Stimulated activated CD4-positive, alpha-beta T cell treated with anti-CD3 and anti-CD28 coated beads, Interleukin-1b, Interleukin-23, amount 100 ng/mL, for 24 hours (primary cell): ENCODE results near the gene SP6.

ENCODE experiments used
- DNase-seq, 4 experiments: peaks; one replicate each; pipeline ENCODE4 v3.0.0-alpha.2; 2020; ENCODE audit warnings: low read depth in 4 of 4, low spot score in 1 of 4

Gene SP6

DNA sequence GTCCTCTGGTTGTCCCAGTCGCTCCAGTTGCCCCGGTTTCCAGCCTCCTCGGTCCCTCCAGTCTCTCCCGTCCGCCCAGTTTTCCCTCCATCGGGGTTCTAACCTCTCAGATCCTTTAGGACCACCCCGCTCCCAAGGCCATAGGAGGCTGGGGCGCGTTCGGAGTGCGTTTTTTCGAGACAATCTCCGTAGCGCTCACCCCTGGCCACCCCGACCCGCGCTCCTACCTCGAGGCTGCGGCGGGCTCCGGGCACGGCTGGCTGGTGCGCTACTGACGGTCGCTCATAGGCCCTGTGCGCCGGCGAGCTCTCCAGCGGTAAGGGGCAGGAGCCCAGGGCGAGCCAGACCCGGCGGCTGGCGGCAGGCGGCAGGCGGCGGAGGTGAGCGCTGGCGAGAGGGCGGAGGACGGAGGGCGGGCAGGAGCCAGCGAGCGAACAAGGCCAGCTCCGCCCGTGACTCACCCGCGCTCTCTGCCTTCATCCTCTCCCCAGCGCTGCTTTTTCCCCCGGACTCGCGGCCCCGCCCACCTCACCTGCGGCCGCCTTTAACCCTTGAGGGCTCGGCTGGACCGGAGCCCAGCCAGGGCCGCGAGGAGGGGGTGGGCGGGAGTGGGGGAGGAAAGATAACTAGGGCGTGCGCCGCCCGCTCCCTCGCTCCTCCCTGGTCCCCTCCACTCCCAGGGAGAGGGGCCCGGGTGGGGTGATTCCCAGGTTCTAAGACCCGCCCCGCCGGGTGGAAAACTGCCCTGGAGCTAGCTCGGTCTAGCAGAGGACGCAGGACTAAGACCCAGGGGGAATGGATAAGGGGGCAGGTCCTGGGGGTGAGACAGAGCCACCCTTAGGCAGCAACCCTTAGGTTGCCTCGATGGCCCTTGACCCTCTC lies at the start of gene SP6:
SP6 (minus strand) TSS at position 472 of the 882 bp plus-strand sequence. CDS start 2,734 bp downstream, outside the sequence.
- DNase-seq = peak in 3 of 4 experiments; percentile 38 to 78 (median 59)

GRCh38 chr17:47899643-47900042 lies 48.7 kb upstream of the SP6 start:
- DNase-seq = no peak

GRCh38 chr17:47898241-47898640 lies 47.3 kb upstream of the SP6 start:
- no peak for DNase-seq

DNA sequence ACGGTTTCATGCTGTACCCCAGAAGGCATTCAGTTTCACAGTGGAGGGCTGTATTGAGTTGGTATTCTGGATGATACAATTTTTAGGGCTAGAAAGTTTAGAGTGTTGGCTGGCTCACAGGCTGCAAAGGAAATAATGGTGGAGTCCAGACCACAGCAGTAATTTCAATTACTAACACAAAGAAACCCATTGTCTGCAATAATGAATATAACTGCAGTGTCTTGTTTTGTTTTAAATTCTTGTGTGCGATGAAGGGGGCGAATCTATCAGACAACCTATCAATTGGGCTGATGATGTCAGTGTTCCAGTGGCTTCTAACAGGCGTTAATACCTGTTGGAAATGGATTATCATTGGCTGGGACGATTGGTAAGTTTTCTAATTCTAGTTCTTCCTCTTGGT lies 46.6 kb upstream of the SP6 start:
- DNase-seq = no peak

DNA sequence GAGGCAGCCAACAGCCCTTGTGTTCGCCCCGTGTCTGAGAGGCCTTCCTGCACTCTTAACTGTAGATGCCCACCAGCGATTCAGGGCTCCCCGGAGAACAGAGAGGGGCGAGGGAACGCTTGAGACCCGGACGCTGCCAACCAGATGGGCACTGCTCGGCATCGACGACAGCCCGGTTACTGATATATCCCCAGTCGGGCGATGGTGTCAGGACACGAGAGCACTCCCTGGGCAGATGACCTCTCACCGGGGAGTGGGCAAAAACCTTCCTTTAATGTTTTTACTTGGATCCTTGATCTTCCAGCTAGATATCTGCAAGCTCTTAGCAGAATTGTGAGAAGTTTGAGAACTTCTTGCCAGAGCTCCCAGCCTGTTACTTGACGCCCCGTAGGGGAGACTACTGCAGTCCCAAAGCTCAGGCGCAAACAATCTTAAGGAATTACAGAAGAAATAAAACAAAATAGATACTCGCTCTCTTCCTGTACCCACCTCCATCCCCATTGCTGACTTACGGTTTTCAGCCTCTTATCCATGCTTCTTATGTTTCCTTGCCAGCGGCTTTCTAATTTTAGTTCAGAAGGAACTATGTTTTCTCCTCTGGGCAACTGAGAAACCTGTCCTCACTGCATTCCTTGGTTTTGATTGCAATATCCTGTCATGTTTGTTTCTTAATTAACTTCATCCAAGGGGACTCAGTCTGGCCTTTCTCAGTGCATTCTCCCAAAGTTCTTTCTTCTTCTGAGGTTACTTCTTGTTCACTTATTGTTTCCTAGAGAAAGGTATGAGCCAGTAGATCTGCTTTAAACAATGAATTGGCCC lies 45.9 kb upstream of the SP6 start:
- no peak for DNase-seq

DNA sequence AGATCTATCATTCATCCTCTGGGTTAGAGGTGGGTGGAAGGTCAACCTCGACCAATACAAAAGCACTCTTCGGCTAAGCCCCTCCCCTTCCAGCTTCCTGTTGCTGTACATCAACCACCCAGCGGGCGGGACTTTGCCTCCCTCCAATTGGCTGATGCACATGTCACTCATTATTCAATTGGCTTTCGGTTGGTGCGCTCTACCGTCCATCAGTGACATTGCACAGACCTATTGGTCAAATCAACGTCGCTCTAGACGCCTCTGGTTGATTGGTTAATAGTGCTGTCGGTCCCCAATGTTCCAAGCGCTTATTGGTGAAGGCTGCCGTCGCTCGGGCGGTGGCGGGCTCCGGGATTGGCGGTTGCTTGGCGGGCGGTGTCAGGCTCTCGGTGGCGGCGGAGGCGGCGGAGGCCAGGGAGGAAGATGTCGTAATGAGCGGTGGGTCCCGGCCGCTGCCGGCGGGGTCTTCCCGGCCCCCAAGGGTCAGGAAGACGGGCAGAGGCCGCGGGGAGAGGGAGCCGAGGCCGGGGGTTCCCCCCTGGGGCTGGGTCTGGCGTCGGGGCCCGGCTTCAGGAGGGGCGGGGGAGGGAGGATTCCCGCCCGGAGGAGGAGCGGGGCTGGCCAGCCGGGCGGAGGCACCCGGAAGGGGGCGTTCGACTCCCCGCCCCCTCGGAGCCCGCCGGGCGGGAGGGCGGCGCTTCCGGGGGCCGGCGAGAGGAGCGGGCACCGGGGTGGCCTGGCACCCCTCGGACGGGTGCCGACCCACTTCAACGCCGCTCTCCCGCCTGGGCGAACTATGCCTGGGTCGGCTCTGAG lies 45.1 kb upstream of the SP6 start, which contains the start of gene SP2:
SP2 (plus strand) TSS at position 381 of the 816 bp plus-strand sequence; CDS start at position 432, 51 bp downstream.
- peak; percentile 95 to 99 (median 98) for DNase-seq

DNA sequence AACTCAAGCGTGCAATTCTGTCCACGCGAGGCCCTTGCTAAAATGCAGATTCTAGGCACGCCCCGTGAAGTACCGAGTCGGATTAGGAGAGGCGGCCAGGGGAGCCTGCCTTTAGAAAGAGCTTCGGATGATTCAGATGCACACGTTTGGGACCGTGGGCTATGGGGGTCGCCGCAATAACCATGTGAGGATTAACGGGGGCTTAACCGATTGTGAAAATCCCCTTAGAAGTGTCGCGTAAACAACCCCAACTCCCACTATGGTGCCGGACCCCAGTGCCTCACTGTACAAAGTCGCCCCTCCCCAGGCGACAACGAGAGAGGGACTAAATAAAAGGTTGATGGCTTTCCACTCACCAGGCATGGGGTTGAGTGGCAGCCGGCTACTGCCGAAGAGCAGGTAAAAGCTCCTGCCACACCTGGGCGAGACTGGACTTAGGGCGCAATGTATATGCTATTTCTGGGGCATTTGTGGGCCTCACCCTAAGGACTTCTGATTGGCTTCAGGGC lies 44.4 kb upstream of the SP6 start:
- no peak for DNase-seq

DNA sequence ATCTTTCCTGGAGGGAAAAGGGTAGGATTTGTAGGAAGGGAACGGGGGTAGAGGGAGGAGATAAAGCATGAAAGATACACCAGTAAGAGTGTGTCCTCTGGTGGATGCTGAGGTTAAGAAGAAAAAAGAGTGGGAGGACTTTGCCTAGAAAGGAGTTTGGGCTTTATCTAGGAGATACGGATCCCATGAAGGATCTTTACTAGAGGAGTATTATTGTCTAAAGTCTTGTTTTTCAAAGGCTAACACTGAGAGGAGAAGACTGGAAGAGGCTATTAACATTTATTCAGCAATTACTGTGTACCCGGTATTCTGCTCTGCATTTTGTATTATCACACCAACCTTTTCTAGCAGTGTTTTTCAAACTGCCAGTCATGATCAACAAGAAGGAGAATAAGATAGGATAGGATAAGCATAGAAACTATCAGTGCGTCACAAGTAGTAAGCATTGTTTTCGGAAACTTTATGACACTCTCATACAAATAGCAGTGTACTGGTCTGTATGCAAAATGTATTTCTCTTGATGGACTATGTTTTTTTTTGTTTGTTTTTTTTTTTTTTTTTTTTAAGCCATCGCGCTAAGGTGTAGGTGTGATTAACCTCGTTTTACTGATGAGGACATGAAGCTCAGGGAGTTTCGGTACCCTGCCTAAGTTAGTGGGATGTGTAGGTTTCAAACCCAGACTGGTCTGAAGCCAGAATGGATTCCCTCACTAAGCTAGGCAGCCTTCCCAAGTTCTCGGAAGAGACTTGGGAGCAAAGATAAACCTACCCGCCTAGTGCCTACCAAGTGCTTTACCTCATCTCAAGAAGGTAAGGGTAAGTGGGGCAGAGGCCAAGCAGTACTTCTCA lies 43.8 kb upstream of the SP6 start:
- DNase-seq = no peak

GRCh38 chr17:47891545-47892088 lies 40.7 kb upstream of the SP6 start:
- no peak for DNase-seq

DNA sequence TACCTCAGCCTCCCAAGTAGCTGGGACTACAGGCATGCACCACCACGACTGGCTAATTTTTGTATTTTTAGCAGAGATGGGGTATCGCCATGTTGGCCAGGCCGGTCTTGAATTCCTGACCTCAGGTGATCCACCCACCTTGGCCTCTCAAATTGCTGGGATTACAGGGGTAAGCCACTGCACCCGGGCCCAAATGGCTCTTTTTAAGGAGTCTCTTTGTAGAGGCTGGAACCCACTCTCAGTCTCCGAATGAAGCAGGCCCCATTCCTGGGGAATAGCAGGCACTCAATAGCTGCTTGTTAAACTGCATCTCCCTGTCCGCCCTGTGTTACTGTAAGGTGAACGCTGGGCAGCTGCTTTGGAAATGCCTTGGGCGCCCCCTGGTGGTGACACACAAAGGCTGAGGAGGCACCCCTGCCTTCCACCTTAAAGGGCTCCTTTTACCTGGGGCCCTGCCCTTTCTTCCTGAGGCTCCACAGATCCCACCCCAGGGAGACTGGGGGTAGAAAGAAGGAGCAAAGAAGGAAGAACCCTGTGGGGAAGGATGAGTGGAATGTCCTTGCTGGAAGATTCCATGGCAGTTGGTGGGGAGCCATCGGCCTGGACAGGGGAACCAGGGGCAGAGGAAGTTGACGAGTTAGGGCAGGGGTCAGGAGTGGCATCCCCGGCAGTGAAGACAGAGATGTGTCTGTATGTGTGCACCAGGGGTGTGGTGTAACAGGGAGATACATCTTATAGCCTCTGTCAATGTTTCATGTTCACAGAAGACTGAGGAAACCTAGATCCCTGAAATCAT lies 39.0 kb upstream of the SP6 start:
- peak; percentile 90 to 96 (median 92) for DNase-seq

- no peak for DNase-seq
Observed at GRCh38 chr17:47888293-47888692, 37.3 kb upstream of the SP6 start.

- DNase-seq = no peak
Observed at GRCh38 chr17:47884905-47885730, 34.2 kb upstream of the SP6 start.

GRCh38 chr17:47884427-47884740 lies 33.4 kb upstream of the SP6 start:
- DNase-seq = no peak

DNA sequence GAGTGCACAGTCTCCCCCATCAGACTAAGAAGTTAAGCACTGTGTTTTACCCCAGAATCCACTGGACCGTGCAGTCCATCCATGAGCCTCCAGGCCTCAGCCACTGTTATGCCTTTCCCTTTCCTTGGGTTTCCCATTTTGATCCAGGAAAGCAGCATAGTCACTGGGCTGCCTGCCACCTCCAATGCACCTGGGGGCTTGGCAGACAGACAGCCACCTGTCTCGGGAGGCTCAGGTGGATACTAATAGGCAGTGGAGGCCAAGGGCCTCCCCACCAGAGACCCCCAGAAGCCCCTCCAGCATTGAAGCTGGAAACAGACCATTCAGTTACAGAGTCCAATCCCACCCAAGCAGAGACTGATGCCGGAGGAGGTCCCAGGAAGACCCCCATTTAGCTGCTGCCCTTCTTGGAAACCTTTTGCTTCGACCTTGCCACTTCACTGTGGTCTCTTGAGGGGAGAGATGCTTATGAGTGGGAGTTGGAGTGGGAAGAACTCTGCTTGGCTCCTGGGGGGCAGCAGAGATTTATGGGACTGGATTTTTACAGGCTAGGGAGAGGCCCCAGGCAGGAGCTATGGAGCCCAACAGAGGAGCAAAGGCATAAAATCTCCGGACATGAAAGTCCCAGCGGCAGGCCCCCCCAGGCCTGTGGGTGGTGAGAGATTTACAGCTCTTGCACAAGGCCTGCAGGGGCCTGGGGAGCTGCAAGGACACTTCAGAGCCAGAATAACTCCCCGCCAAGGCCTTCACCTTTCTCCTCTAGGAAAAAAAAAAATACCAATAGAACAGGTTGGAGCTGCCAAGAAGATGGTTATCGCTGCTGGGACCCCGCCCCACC lies 32.8 kb upstream of the SP6 start:
- DNase-seq = no peak

DNA sequence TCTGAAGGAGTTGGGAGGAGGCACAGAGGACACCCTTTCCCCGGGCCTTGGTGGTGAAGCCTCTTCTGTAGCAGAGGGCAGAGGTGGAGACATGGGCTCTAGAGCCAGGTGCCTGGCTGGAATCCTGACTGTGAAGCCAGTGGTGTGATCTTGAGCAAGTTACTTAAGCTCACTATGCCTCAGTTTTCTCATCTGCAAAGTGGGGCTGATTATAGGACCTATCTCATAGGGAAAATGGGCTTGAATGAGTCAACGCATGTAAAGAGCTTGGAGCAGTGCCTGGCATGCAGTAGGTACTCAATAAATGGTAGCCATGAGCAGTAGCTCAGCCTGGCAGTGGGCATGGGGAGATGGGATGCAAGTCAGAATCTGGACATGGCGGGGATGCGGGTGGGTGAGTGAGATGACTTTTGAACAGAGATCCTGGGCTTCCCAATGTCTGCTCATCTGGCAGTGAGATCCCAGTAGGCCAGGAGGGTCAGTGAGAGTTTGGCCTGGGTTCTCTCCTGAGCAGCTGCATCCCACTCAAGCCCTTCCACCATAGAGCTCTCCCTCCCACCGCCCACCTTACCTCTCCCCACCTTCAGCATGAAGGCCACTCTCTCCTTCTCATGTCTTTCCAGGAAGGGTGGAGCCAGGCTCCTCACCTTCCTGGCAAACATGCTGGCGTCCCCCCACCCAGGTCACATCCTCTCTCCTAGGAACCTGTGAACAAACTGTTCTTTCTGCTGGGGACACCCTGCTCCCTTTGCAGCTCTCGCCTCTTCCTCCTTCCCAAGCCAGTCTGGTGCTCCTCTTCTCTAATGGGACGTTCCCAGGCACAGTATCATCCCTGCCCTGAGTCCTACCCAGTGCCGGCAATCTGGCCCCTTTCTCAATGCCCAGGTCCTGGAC lies 32.0 kb upstream of the SP6 start:
- DNase-seq = no peak

GRCh38 chr17:47882247-47882646 lies 31.3 kb upstream of the SP6 start:
- DNase-seq = no peak
